SK-N-SH (cell line): ENCODE results near the gene MDH2. TPM values are rescaled to one million over a fixed set of nuclear protein-coding genes. Genes with fewer than 3 reads are reported as not detected.

Source experiments
- CTCF ChIA-PET: fragments of 300-600, 350-600 bp; formaldehyde crosslinking; extraction: SDS; loops from one replicate; lab custom pipeline; 2021; lab: Yijun Ruan, JAX
- POLR2A ChIA-PET: fragments of 350-600 bp; sonication (Branson Sonifier 250); formaldehyde crosslinking; extraction: SDS; loops from one replicate; lab custom pipeline; 2020; ENCODE audit warnings: antibody characterized with exemption, inconsistent platforms; lab: Yijun Ruan, JAX
- DNase-seq: peaks from one replicate; pipeline ENCODE4 v3.0.0; 2012
- H2AFZ ChIP-seq: fragments of 200-600 bp; sonication (generic); 2 replicates; pipeline ENCODE4 v1.8.1; 2016; ENCODE audit warnings: antibody characterized with exemption, mild to moderate bottlenecking, low read depth
- H3F3A ChIP-seq: fragments of 200-600 bp; sonication (generic); replicated peaks from 2 replicates; pipeline ENCODE3; 2016; ENCODE audit warnings: antibody characterized with exemption, mild to moderate bottlenecking; ENCODE audit not compliant: insufficient read depth
- H3K27ac ChIP-seq, 2 experiments: fragments of 200-500 bp in 1 of 2; fragments of 200-600 bp in 1 of 2; sonication (Bioruptor generic) in 1 of 2; sonication (generic), shearing (Covaris generic) in 1 of 2; 2 replicates each; pipeline versions ENCODE4 v1.5.1 to v1.6.1; 2014 to 2016; ENCODE audit warnings: low read depth in 2 of 2, inconsistent platforms in 1 of 2, low read length in 1 of 2, mild to moderate bottlenecking in 1 of 2, mixed read lengths in 1 of 2
- H3K27me3 ChIP-seq: fragments of 200-600 bp; sonication (generic), shearing (Covaris generic); 2 replicates; pipeline ENCODE4 v1.6.1; 2016; ENCODE audit warnings: mixed run types; ENCODE audit not compliant: insufficient read depth
- H3K36me3 ChIP-seq, 2 experiments: fragments of 200-500 bp in 1 of 2; fragments of 200-600 bp in 1 of 2; sonication (Bioruptor generic) in 1 of 2; sonication (generic) in 1 of 2; replicated peaks in 1 of 2; 2 replicates each; pipeline versions ENCODE3 to v1.5.1; 2014 to 2016; ENCODE audit warnings: low read length in 1 of 2, mild to moderate bottlenecking in 1 of 2; ENCODE audit not compliant: insufficient read depth in 2 of 2, control insufficient read depth in 1 of 2
- H3K4me1 ChIP-seq, 2 experiments: fragments of 200-500 bp in 1 of 2; fragments of 200-600 bp in 1 of 2; sonication (Bioruptor generic) in 1 of 2; sonication (generic), shearing (Covaris generic) in 1 of 2; 2 replicates each; pipeline versions ENCODE4 v1.5.1 to v1.6.1; 2014 to 2016; ENCODE audit warnings: low read depth in 1 of 2, low read length in 1 of 2, mixed run types in 1 of 2; ENCODE audit not compliant: insufficient read depth in 2 of 2, control insufficient read depth in 1 of 2
- H3K4me2 ChIP-seq: fragments of 200-600 bp; sonication (generic), shearing (Covaris generic); 2 replicates; pipeline ENCODE4 v1.6.1; 2017; ENCODE audit warnings: mixed run types
- H3K4me3 ChIP-seq, 2 experiments: fragments of 200-500 bp in 1 of 2; fragments of 200-600 bp in 1 of 2; sonication (Bioruptor generic) in 1 of 2; sonication (generic), shearing (Covaris generic) in 1 of 2; 2 replicates each; pipeline versions ENCODE4 v1.5.1 to v1.8.1; 2014 to 2016; ENCODE audit warnings: low read depth in 2 of 2, inconsistent platforms in 1 of 2, low read length in 1 of 2, mild to moderate bottlenecking in 1 of 2, mixed read lengths in 1 of 2, moderate library complexity in 1 of 2
- H3K79me2 ChIP-seq: fragments of 200-600 bp; sonication (generic); 2 replicates; pipeline ENCODE4 v1.8.1; 2017; ENCODE audit warnings: mild to moderate bottlenecking; ENCODE audit not compliant: insufficient read depth
- H3K9ac ChIP-seq: fragments of 200-600 bp; sonication (generic); 2 replicates; pipeline ENCODE4 v1.6.1; 2017; ENCODE audit warnings: mixed run types
- H3K9me2 ChIP-seq: fragments of 200-600 bp; sonication (generic); 2 replicates; pipeline ENCODE4 v1.6.1; 2017; ENCODE audit warnings: mixed run types
- H3K9me3 ChIP-seq: fragments of 200-600 bp; sonication (generic); 2 replicates; pipeline ENCODE4 v1.6.1; 2017; ENCODE audit warnings: mixed run types, mild to moderate bottlenecking, moderate library complexity
- H4K20me1 ChIP-seq: fragments of 200-600 bp; sonication (generic); 2 replicates; pipeline ENCODE4 v1.6.1; 2017; ENCODE audit warnings: mild to moderate bottlenecking, mixed run types; ENCODE audit not compliant: insufficient read depth
- ELF1 ChIP-seq: IDR thresholded peaks from 2 replicates; pipeline ENCODE4 v1.4.0; 2012
- FOSL2 ChIP-seq: IDR thresholded peaks from 2 replicates; pipeline ENCODE4 v1.4.0; 2012; ENCODE audit warnings: low read depth, mild to moderate bottlenecking, moderate library complexity, borderline replicate concordance
- FOXM1 ChIP-seq: IDR thresholded peaks from 2 replicates; pipeline ENCODE4 v1.4.0; 2012; ENCODE audit warnings: low read depth, mild to moderate bottlenecking
- NFIC ChIP-seq: IDR thresholded peaks from 2 replicates; pipeline ENCODE4 v1.4.0; 2012; ENCODE audit warnings: borderline replicate concordance
- NRF1 ChIP-seq: IDR thresholded peaks from 2 replicates; pipeline ENCODE4 v1.6.1; 2012; ENCODE audit warnings: low read depth, mild to moderate bottlenecking, low read length
- POLR2AphosphoS5 ChIP-seq: IDR thresholded peaks from 2 replicates; pipeline ENCODE4 v1.6.1; 2012; ENCODE audit warnings: low read depth, low read length
- RAD21 ChIP-seq: IDR thresholded peaks from 2 replicates; pipeline ENCODE4 v1.6.1; 2012; ENCODE audit warnings: mild to moderate bottlenecking, low read length
- SIN3A ChIP-seq: IDR thresholded peaks from 2 replicates; pipeline ENCODE4 v1.6.1; 2012; ENCODE audit warnings: low read depth, mild to moderate bottlenecking, low read length, moderate library complexity, borderline replicate concordance
- SMC3 ChIP-seq: IDR thresholded peaks from 2 replicates; pipeline ENCODE4 v1.6.1; 2012; ENCODE audit warnings: low read depth, low read length, improper control_type of control experiment
- TCF12 ChIP-seq: IDR thresholded peaks from 2 replicates; pipeline ENCODE4 v1.4.0; 2012
- USF1 ChIP-seq: IDR thresholded peaks from 2 replicates; pipeline ENCODE4 v1.4.0; 2012; ENCODE audit warnings: low read depth, borderline replicate concordance
- YY1 ChIP-seq: IDR thresholded peaks from 2 replicates; pipeline ENCODE4 v1.4.0; 2012; ENCODE audit warnings: low read depth, mild to moderate bottlenecking
- WGBS: methylation state at CpG from one replicate; pipeline ENCODE4 v1.1.6; 2017; ENCODE audit warnings: low lambda C conversion rate; 5-methylcytosine and 5-hydroxymethylcytosine counted together
- polyA plus RNA-seq, 3 experiments: library from polyadenylated mRNA; depleted of rRNA; stranded (reverse); fragments of >200 nt; gene quantifications; 2 replicates each; pipeline ENCODE4 v1.2.3, GENCODE V29; 2012
- TF ChIP-seq, protein P1 (sequence below): fragments of 200-600 bp; sonication (generic); IDR thresholded peaks from 2 replicates; pipeline ENCODE4 v1.6.1; 2017; ENCODE audit warnings: antibody characterized with exemption, mild to moderate bottlenecking, moderate library complexity

Gene MDH2
- polyA plus RNA-seq, 1 of the 3 experiments (the other 2 are of a cell fraction): 301 TPM

DNA sequence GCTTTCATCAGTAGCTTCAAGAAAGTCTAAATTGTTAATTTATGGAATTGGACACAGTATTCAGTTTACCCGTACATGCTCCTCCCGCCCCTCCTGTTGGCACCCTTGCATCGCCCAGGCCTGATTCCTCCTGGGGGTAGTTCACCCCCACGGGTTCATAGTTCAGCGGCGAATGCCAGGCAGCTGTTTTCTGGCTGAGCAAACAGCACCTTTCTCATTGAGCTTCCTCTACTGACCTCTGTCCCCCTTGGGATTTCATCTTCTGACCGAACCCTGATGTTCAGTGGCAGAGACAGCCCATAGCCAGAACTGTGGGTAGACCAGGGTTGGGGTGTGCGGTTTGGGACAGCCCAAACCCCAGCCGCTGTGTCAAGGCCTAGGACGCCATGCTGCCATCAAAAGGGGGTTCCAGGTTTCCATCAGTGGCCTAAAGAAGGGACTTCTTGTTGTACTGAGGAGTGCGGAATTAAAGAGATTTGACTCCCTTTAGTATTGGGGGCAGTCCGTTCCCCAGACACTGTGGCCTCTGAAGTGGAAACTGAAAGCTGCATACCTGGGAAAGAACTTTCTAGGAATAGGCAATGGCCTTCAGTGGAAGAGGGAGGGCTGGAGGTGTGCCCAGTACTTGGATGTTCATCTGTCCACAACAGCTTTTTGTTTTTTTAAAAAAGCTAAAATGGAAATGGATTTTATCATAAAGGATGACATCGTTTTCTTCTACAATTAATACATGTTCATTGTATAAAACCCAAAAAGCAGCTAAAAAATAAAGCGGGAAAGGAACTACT is 19.0 kb downstream of the MDH2 start:
- H2AFZ ChIP-seq: no peak overlapping the region
- peaks cover 30 to 53% of the 10 kb centered on the region in 2 experiments for H3K36me3 ChIP-seq
- ChIA-PET CTCF (interaction anchor here (0.9 to 1.0 kb wide), 2 partner anchors 14 to 200 kb away, joined by 3 read pairs; no protein-coding TSS in a partner anchor), POLR2A (no interaction called here)
- H3K79me2 ChIP-seq: no peaks in the 10 kb centered on the region
- H3K4me1 ChIP-seq: no peaks in the 10 kb centered on the region
- WGBS: 94% methylated on average over 14 of the region's 14 CpGs
- no peak overlapping the region for H3K27ac ChIP-seq
- H3K4me2 ChIP-seq: no peak overlapping the region
- H3F3A ChIP-seq: peaks cover 31% of the 10 kb centered on the region
- no peaks in the 10 kb centered on the region for H3K27me3 ChIP-seq
- TF ChIP-seq FOXM1: no peak
- no peak for TF ChIP-seq ELF1
- TF ChIP-seq USF1: no peak
- H3K4me3 ChIP-seq: no peak overlapping the region
- DNase-seq: no peak
- no peaks in the 10 kb centered on the region for H3K9me3 ChIP-seq
- H4K20me1 ChIP-seq: 0 out of 2 replicates have a peak, but pooled peaks cover 4% of the 10 kb centered on the region
- no peaks in the 10 kb centered on the region for H3K9me2 ChIP-seq
- H3K9ac ChIP-seq: no peak overlapping the region

GRCh38 chr7:76069238-76069638 is 21.3 kb downstream of the MDH2 start:
- peak; percentile 26; the same call in 1 of the 2 replicates for TF ChIP-seq TCF12
- TF ChIP-seq, protein P1, sequence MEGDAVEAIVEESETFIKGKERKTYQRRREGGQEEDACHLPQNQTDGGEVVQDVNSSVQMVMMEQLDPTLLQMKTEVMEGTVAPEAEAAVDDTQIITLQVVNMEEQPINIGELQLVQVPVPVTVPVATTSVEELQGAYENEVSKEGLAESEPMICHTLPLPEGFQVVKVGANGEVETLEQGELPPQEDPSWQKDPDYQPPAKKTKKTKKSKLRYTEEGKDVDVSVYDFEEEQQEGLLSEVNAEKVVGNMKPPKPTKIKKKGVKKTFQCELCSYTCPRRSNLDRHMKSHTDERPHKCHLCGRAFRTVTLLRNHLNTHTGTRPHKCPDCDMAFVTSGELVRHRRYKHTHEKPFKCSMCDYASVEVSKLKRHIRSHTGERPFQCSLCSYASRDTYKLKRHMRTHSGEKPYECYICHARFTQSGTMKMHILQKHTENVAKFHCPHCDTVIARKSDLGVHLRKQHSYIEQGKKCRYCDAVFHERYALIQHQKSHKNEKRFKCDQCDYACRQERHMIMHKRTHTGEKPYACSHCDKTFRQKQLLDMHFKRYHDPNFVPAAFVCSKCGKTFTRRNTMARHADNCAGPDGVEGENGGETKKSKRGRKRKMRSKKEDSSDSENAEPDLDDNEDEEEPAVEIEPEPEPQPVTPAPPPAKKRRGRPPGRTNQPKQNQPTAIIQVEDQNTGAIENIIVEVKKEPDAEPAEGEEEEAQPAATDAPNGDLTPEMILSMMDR: peak; percentile 63
- TF ChIP-seq NFIC: peak; percentile 82
- peak; percentile 53 for TF ChIP-seq RAD21
- TF ChIP-seq YY1: no peak
- TF ChIP-seq NRF1: peak; percentile 15; the same call in 1 of the 2 replicates
- TF ChIP-seq SIN3A: 0 out of 2 replicates have a peak, but pooled peaks have one; percentile 50
- TF ChIP-seq POLR2AphosphoS5: peak; percentile 26; the same call in 1 of the 2 replicates
- no peak for TF ChIP-seq FOSL2
- TF ChIP-seq SMC3: peak; percentile 61
- TF ChIP-seq, all 33 proteins: peak for 8
- Histone ChIP-seq H3K4me1 (no peaks in the 10 kb centered on the region), H3K27me3 (no peaks in the 10 kb centered on the region), H4K20me1 (0 out of 2 replicates have a peak, but pooled peaks cover 4% of the 10 kb centered on the region), H3K9me3 (no peaks in the 10 kb centered on the region), H3K36me3 (peaks cover 22 to 32% of the 10 kb centered on the region in 2 experiments), H3K4me3 (no peak overlapping the region), H3K79me2 (no peaks in the 10 kb centered on the region), H3K9me2 (no peaks in the 10 kb centered on the region), H2AFZ (no peak overlapping the region), H3K9ac (no peak overlapping the region), H3K4me2 (peak overlapping the region; percentile 10; the same call in 1 of the 2 replicates), H3F3A (peaks cover 31% of the 10 kb centered on the region), H3K27ac (peak overlapping the region in 1 of 2 experiments; percentile 44; a peak in 1 of 4 replicates)
- 31% methylated on average over 8 of the region's 8 CpGs for WGBS
- DNase-seq: peak; percentile 46
- ChIA-PET POLR2A (no interaction called here), CTCF (interaction anchor here (1.3 kb wide), 1 partner anchor 10 kb away, joined by 3 read pairs; no protein-coding TSS in a partner anchor)
